Midbrain (tissue), 1 donor: Measurements from ENCODE around the gene ARCN1.

Experiments used
- DNase-seq: peaks from one replicate; lab custom pipeline; 2025; lab: John Stamatoyannopoulos, UW

ARCN1 gene

GRCh38 chr11:118638726-118639125 is 66.5 kb downstream of the ARCN1 start:
- DNase-seq: no peak

GRCh38 chr11:118639899-118640298 is 67.7 kb downstream of the ARCN1 start:
- no peak for DNase-seq

GRCh38 chr11:118640332-118641154 is 68.3 kb downstream of the ARCN1 start:
- DNase-seq: no peak

GRCh38 chr11:118641397-118642019 is 69.3 kb downstream of the ARCN1 start:
- DNase-seq: no peak

GRCh38 chr11:118643142-118643994 is 71.2 kb downstream of the ARCN1 start:
- DNase-seq: no peak

- DNase-seq: no peak
These were observed 71.8 kb downstream of the ARCN1 start for GRCh38 chr11:118643995-118644345.

- DNase-seq: no peak
These were observed 72.3 kb downstream of the ARCN1 start for GRCh38 chr11:118644496-118644895.

GRCh38 chr11:118645066-118645715 is 73.0 kb downstream of the ARCN1 start:
- DNase-seq: no peak

- DNase-seq: no peak
These were observed 74.2 kb downstream of the ARCN1 start for GRCh38 chr11:118646393-118646792.

- DNase-seq: no peak
These were observed 76.1 kb downstream of the ARCN1 start for GRCh38 chr11:118648291-118648690.

GRCh38 chr11:118649941-118650340 is 77.7 kb downstream of the ARCN1 start:
- no peak for DNase-seq

GRCh38 chr11:118650366-118650765 is 78.2 kb downstream of the ARCN1 start:
- no peak for DNase-seq

GRCh38 chr11:118651820-118652219 is 79.6 kb downstream of the ARCN1 start:
- DNase-seq: no peak
